Stimulated activated CD8-positive, alpha-beta memory T cell treated with anti-CD3 and anti-CD28 coated beads, Interleukin-7, amount 100 ng/mL, for 1 hour (primary cell): ENCODE results near the gene R3HCC1L.
"Not testable (repeated sequence)": the region's sequence is repeated elsewhere in the genome, so short reads cannot be mapped to it uniquely, and the experiment has no call there.

ENCODE experiments used
- DNase-seq, 2 donors: peaks; one replicate each; pipeline ENCODE4 v3.0.0-alpha.2; 2020; ENCODE audit warnings: low read depth in 2 of 2

The R3HCC1L gene

DNA sequence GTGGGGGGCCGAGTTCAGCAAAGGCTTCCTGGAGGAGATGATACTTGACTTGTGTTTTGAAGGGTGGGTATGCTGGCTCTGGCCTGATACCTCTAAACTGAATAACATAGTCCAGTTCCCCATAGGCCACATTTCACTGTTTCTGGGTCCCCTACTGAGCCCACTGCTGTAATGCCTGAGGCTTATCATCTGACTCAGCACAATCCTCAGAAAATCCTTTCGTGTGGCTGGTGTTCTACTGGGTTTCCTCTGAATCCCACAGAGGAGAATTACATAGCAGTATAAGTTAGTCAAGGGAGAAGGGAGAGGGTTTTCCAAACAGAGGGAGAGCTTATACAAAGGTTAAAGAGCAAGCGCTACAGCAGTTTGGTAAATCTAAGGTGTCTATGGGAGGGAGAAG, 2.8 kb upstream of the R3HCC1L start:
- no peak for DNase-seq

- DNase-seq, result not testable (repeated sequence)
Observed at GRCh38 chr10:98133075-98133752, 1.2 kb upstream of the R3HCC1L start.

- no peak for DNase-seq
Observed at GRCh38 chr10:98134117-98134430, 383 bp upstream of the R3HCC1L start.

DNA sequence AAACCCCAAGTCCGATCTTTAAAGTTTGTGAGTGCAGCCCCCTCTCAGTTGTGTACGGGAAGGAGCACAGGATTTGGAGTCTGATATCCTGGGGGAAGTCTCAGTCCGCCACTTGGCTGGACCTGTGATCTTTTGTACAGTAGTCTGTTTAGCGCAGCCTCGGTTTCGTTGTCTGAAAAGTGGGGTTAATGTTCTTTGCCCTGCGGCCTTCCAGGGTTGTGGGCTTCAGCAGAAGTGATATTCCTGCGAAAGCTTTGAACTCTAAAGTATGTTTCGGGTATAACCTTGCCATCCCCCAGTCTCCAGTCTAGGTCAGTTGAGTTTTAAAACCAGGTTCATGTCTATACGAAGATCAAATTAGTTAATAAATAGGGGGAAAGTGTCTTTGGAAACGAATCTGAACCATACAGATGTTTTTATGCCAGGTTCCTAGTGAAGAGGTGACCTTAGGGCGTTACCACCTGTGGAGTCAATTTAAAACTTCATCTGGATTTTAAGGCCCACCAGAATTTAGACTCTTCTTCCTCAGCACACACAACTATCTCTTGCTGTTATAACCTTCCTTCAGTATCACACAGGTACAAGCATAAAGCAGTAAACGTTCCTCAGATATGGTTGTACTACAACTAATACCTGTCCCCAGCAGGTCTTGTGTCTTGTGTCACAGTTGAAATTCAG, 904 bp downstream of the R3HCC1L start:
- no peak for DNase-seq

- not testable (repeated sequence) for DNase-seq
Observed at GRCh38 chr10:98136775-98137174, 2.3 kb downstream of the R3HCC1L start.

DNA sequence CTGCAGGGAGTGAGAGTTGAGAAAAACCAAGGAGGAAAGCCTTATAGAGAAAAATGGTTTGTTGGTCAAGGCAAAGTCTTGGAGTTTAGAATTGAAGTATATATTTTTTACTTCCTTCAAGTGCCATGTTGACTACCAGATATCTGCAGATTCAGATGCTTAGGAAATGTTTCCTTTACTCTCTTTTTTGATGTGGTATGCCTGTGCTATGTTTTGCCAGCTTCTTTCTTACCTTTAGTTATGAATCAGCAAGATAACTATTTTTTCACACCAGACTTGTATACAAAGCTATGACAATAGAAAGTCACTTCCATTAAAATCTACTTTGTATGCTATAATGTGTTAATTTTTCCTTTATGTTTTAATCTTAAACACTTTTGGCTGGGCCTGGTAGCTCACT, 3.6 kb downstream of the R3HCC1L start:
- no peak for DNase-seq

DNA sequence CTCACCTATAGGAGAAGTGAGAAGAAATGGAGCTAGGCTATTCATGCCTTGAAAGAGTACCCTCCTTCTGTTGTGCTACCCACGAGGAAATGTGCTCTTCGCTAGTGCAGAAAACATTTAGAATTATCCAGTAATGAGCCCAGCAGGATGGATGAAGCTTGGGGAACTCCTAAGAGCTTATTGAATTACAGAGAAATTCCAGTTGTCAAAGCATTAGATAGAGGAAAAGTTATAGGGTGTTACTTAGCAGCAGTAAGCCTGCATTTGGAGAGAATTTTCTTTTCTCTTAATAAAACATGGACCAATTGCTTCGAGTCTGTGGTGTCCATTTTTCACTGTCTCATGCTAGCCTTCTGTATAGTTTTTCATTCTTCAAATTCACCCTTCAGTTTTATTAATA, 5.0 kb downstream of the R3HCC1L start:
- no peak for DNase-seq

- no peak for DNase-seq
Observed at GRCh38 chr10:98141484-98142073, 7.1 kb downstream of the R3HCC1L start.

DNA sequence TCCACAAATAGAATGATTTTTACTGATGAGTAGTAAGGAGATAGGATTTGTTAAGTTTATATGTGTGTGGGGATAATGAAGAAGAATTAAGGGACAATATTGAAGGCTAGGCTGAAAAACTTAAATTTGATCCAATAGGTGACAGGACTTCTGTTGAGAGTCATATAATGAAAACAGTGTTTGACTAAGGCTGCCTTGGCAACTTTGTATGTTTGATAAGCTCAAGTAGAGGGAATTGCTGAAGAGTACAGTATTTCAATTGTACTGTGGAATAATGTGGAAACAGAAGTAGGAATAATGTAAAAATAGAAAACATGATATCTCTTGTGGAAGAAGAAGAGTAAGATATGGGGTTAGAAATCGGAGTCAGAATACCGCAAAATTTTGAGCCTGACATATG, 10.5 kb downstream of the R3HCC1L start:
- no peak for DNase-seq

DNA sequence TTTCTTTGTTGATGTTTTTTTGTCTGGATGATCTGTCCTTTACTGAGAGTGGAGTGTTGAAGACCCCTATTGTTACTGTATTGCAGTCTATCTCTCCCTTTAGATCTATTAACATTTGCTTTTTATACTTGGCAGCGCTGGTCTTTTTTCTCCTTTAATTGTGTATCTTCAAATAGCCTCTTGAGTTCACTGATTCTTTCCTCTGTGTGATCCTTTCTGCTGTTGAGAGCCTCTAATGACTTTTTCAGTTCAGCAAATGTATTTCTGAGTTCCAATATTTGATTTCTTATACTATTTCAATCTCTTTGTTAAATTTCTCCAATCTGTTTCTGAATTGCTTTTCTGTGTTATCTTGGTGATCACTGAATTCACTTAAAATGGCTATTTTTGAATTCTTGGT, 15.4 kb downstream of the R3HCC1L start:
- DNase-seq, result no peak

- no peak for DNase-seq
Observed at GRCh38 chr10:98150544-98150943, 16.1 kb downstream of the R3HCC1L start.

- not testable (repeated sequence) for DNase-seq
Observed at GRCh38 chr10:98152778-98153177, 18.3 kb downstream of the R3HCC1L start.

DNA sequence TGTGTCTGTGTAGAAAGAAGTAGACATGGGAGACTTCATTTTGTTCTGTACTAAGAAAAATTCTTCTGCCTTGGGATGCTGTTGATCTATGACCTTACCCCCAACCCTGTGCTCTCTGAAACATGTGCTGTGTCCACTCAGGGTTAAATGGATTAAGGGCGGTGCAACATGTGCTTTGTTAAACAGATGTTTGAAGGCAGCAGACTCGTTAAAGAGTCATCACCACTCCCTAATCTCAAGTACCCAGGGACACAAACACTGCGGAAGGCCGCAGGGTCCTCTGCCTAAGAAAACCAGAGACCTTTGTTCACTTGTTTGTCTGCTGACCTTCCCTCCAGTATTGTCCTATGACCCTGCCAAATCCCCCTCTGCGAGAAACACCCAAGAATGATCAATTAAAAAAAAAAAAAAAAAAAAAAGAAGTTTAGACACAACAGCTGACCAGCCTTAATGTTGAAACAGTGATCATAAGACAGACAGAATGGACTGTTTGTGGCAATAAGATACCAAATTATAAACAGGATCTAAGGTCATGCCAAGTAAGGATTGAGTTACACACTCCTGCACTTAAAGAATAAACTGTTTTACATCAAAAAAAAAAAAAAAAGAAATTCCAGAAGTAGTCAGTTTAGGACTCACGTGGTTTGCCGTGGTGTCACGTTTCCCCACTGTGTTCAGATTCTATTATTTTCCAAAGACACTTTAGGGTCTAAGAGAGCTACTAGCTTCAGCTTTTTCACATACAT, 18.9 kb downstream of the R3HCC1L start:
- not testable (repeated sequence) for DNase-seq

DNA sequence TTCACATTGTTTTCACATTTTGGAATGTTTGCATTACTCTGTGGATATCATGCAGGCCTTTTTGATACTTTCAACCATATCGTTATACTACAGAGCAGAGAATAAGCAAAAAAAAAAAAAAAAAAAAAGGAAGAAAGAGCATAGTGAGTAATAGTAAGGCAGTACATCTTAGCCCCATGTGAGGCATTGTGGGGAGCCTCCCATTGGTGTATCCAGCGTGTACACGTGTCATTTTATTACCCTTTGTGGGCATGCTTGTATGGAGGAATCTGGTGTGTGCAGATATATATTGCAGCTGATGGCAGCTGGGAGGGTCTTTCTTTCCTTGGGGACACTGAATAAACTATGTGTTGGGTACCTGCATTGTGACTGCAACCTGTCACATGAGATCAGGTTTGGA, 19.6 kb downstream of the R3HCC1L start:
- no peak for DNase-seq

DNA sequence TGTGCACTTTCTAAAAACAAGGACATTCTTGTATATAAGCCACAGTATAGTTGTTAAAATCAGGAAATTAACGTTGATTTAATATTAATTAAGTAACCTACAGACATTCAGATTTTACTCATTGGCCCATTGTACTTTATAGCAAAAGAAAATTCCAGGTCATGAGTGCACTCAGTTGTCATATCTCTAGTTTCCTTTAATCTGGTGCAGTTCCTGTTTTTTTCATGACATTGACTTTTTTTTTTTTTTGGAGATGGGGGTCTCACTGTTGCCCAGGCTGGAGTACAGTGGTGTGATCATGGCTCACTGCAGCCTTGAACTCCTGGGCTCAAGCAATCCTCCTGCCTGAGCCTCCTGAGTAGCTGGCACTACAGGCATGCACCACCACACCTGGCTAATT, 24.1 kb downstream of the R3HCC1L start:
- no peak for DNase-seq

GRCh38 chr10:98163941-98164340, 29.5 kb downstream of the R3HCC1L start:
- DNase-seq, result no peak

DNA sequence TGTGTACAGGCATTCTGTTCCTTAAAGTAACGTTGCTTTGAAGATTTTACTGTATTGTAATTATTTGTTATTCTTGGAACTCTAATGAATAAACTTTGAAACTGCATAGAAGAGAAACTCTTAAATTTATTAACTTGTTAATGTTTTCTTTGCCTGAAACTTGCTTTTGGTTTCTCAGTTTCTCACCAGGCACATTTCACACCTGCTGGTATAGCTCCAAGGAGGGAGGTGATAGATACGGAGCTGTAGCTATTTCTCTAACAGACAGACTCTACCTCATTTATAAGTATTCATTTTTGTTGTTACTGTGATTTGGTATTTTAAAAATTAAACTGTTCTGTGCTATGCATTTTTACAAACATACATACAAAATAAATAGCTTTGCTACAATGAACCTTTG, 32.7 kb downstream of the R3HCC1L start:
- DNase-seq, result no peak

DNA sequence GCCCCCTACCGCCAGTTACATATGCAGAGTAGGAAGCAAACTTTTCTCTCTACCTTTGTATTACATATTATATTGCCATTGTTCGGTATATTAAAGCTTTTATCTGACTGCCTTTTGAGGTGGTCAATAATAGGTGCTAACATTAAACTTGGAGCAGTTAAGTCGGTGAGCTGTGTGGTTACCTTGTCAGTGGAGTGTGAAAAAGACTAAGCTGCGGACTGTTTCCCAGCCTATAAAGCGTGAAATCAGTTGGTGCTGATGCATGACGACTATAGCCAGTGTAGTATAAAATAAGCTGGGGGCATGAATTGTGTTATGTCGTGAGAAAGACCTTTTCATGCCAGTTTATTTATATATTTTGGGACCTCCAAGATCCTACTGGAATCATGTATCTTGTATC, 33.7 kb downstream of the R3HCC1L start:
- DNase-seq, result no peak

GRCh38 chr10:98168766-98169165, 34.3 kb downstream of the R3HCC1L start:
- DNase-seq, result no peak

DNA sequence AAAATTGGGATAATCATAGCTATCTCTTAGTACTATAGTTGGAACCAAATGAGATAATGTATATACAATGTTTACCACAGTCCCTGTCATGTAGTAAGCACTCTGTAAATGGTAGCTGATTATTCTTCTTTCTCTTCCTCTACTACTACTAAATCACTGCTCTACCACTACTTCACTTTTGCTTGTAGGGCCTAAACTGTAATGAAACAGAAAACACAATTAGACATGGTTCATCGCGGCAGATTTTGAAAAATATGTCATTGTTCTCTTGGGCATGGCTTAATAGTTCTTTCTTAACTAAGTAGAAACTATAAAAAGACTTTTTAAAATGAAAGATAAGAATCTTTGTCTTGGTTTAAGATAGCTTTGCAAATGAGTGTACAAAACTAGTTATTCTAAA, 34.9 kb downstream of the R3HCC1L start:
- no peak for DNase-seq

DNA sequence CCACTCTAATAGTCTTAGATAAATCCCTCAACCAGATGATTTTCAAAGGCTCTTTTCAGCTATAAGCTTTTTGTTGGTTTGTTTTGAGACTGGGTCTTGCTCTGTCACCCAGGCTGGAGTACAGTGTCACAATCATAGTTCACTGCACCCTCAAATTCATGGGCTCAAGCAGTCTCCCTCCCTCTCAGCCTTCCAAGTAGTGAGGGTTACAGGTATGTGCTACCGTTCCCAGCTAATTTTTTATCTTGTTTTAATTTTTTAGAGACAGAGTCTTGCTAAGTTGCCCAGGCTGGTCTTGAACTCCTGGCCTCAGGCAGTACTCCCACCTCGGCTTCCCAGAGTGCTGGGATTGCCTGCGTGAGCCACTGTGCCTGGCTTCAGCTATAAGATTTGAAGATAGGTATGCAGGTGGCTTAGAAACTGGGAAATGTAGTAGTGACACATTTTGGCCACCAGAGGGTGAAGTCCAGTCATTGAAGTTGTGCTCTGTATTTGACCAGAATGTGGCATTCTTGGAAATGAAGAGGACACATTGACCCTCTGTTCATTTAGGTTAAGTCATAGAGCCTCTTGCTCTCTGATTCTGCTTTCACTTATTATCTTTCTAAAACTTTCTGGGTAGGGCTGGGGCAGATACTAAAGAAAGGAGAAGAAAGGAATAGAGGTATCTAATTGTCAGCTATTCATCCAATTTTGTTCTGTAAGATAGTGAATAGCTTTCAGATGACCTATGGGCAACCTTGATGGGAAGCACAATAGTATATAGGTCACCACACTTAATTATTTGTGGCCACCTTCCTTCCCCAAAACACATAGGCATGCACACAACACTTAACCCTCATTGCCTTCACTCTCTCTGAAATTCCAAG, 36.0 kb downstream of the R3HCC1L start:
- DNase-seq, result no peak

GRCh38 chr10:98172073-98172472, 37.6 kb downstream of the R3HCC1L start:
- DNase-seq, result no peak
